ENCODE results near the gene RSPH6A. TPM values are rescaled to one million over a fixed set of nuclear protein-coding genes. Genes with fewer than 3 reads are reported as not detected.

Gene RSPH6A
- polyA plus RNA-seq, 1 of the 3 experiments (the other 2 are of a cell fraction): 0.02 TPM

GRCh38 chr19:45864629-45865082 lies 49.5 kb upstream of the RSPH6A start:
- WGBS (ENCODE audit: low lambda C conversion rate): 55% methylated on average over 12 of the region's 12 CpGs
- Histone ChIP-seq H3F3A (replicated peaks; ENCODE audit: insufficient read depth) (peaks cover 16% of the 10 kb centered on the region), H3K79me2 (ENCODE audit: insufficient read depth) (peaks cover 32% of the 10 kb centered on the region), H3K4me2 (peak overlapping the region; percentile 73), H3K9me2 (no peaks in the 10 kb centered on the region), H2AFZ (ENCODE audit: low read depth) (peak overlapping the region; percentile 99; the same call in 1 of the 2 replicates), H3K4me1 (ENCODE audit: control insufficient read depth in 1 of 2, insufficient read depth in 2 of 2, low read depth in 1 of 2, low read length in 1 of 2) (peaks cover 0 to 6% of the 10 kb centered on the region in 2 experiments; a peak in 2 of 4 replicates), H3K27me3 (ENCODE audit: insufficient read depth) (peaks cover 19% of the 10 kb centered on the region; the same call in 1 of the 2 replicates), H3K4me3 (ENCODE audit: low read depth in 2 of 2, low read length in 1 of 2) (peak overlapping the region in 1 of 2 experiments; percentile 36; a peak in 2 of 4 replicates), H3K27ac (ENCODE audit: low read depth in 2 of 2, low read length in 1 of 2) (no peak overlapping the region), H3K9me3 (no peaks in the 10 kb centered on the region), H3K9ac (no peak overlapping the region), H3K36me3 (replicated peaks in 1 of 2; ENCODE audit: control insufficient read depth in 1 of 2, insufficient read depth in 2 of 2, low read length in 1 of 2) (peaks cover 2 to 17% of the 10 kb centered on the region in 2 experiments), H4K20me1 (ENCODE audit: insufficient read depth) (no peaks in the 10 kb centered on the region)
- ChIA-PET CTCF (interaction anchor here (0.7 to 12.2 kb wide), 16 partner anchors 10 to 258 kb away, joined by 3 to 121 read pairs (median 4); partner anchors contain the start of genes IRF2BP1, MYPOP and SIX5), POLR2A (interaction anchor here (0.5 to 1.2 kb wide), 3 partner anchors 16 to 1384 kb away, joined by 3 read pairs; no protein-coding TSS in a partner anchor)
- no peak for TF ChIP-seq IRF3 (IDR thresholded peaks at IDR 0.05; ENCODE audit: low read depth, low read length)
- no peak for TF ChIP-seq EZH2phosphoT487 (IDR thresholded peaks at IDR 0.05; ENCODE audit: borderline replicate concordance, low read depth)
- TF ChIP-seq CTCF (IDR thresholded peaks at IDR 0.05): no peak
- no peak for TF ChIP-seq GATA2 (CRISPR knock-in tag; IDR thresholded peaks at IDR 0.05)
- no peak for TF ChIP-seq TCF12 (IDR thresholded peaks at IDR 0.05)
- TF ChIP-seq MXI1 (IDR thresholded peaks at IDR 0.05; ENCODE audit: low read depth, low read length): no peak
- no peak for TF ChIP-seq ELF1 (IDR thresholded peaks at IDR 0.05)
- TF ChIP-seq YY1 (IDR thresholded peaks at IDR 0.05; ENCODE audit: low read depth): no peak
- no peak for TF ChIP-seq RFX5 (IDR thresholded peaks at IDR 0.05; ENCODE audit: low read length)
- TF ChIP-seq JUND (IDR thresholded peaks at IDR 0.05): no peak
- no peak for TF ChIP-seq FOXJ3 (CRISPR knock-in tag; IDR thresholded peaks at IDR 0.05)
- no peak for TF ChIP-seq FOXM1 (IDR thresholded peaks at IDR 0.05; ENCODE audit: low read depth)
- no peak for TF ChIP-seq USF2 (IDR thresholded peaks at IDR 0.05; ENCODE audit: borderline replicate concordance, low read depth, low read length)
- no peak for TF ChIP-seq PBX3 (IDR thresholded peaks at IDR 0.05)
- no peak for TF ChIP-seq RAD21 (IDR thresholded peaks at IDR 0.05; ENCODE audit: low read length)
- no peak for DNase-seq
